Neuronal stem cell (in vitro differentiated cells): ENCODE measurements around the gene ATP6V1E1.

Experiments
- DNase-seq: peaks from one replicate; pipeline ENCODE4 v3.0.0-alpha.2; 2013; ENCODE audit warnings: low spot score
- H2AFZ ChIP-seq: one replicate; pipeline ENCODE4 v1.6.1; 2013; ENCODE audit warnings: mild to moderate bottlenecking, low read length, inconsistent platforms
- H2AK5ac ChIP-seq: 2 replicates; pipeline ENCODE4 v1.6.1; 2013; ENCODE audit warnings: low read depth, mild to moderate bottlenecking, inconsistent platforms, low read length, moderate library complexity, mixed read lengths
- H2BK120ac ChIP-seq: 2 replicates; pipeline ENCODE4 v1.6.1; 2013; ENCODE audit warnings: low read depth, mild to moderate bottlenecking, inconsistent platforms, low read length, moderate library complexity, mixed read lengths
- H2BK12ac ChIP-seq: one replicate; pipeline ENCODE4 v1.6.1; 2013; ENCODE audit warnings: low read length, inconsistent platforms
- H2BK15ac ChIP-seq: 2 replicates; pipeline ENCODE4 v1.6.1; 2013; ENCODE audit warnings: mild to moderate bottlenecking, low read length, inconsistent platforms, mixed read lengths
- H2BK5ac ChIP-seq: one replicate; pipeline ENCODE4 v1.6.1; 2013; ENCODE audit warnings: inconsistent platforms, mild to moderate bottlenecking, low read length, moderate library complexity
- H3K14ac ChIP-seq: one replicate; pipeline ENCODE4 v1.6.1; 2013; ENCODE audit warnings: low read length, inconsistent platforms
- H3K18ac ChIP-seq: 2 replicates; pipeline ENCODE4 v1.6.1; 2013; ENCODE audit warnings: low read length, inconsistent platforms
- H3K23ac ChIP-seq: 2 replicates; pipeline ENCODE4 v1.6.1; 2013; ENCODE audit warnings: low read depth, mild to moderate bottlenecking, mixed read lengths, low read length, inconsistent platforms; ENCODE audit not compliant: poor library complexity
- H3K27ac ChIP-seq: replicated peaks from 3 replicates; pipeline ENCODE4 v1.5.1; 2013; ENCODE audit warnings: low read length, inconsistent platforms
- H3K27me3 ChIP-seq, 3 experiments: 2 replicates each; pipeline ENCODE4 v1.6.1; 2013; ENCODE audit warnings: low read length in 3 of 3, mild to moderate bottlenecking in 2 of 3, inconsistent platforms in 1 of 3, low read depth in 1 of 3, mixed read lengths in 1 of 3, moderate library complexity in 1 of 3; ENCODE audit not compliant: control insufficient read depth in 3 of 3, insufficient read depth in 3 of 3
- H3K36me3 ChIP-seq, 2 donors: replicated peaks in 1 of 2; 2 replicates each; pipeline ENCODE4 v1.6.1; 2013; ENCODE audit warnings: low read length in 2 of 2; ENCODE audit not compliant: control insufficient read depth in 2 of 2, insufficient read depth in 2 of 2
- H3K4ac ChIP-seq: 2 replicates; pipeline ENCODE4 v1.6.1; 2013; ENCODE audit warnings: inconsistent platforms, mild to moderate bottlenecking, low read length, moderate library complexity
- H3K4me1 ChIP-seq, 2 donors: 1 replicate in 1 of 2; 2 replicates in 1 of 2; pipeline ENCODE4 v1.6.1; 2013; ENCODE audit warnings: low read length in 2 of 2, low read depth in 1 of 2; ENCODE audit not compliant: control insufficient read depth in 2 of 2, insufficient read depth in 1 of 2
- H3K4me2 ChIP-seq: one replicate; pipeline ENCODE4 v1.6.1; 2013; ENCODE audit warnings: mild to moderate bottlenecking, low read length, inconsistent platforms; ENCODE audit not compliant: insufficient read depth, poor library complexity, severe bottlenecking
- H3K4me3 ChIP-seq, 2 donors: 2 replicates each; pipeline ENCODE4 v1.5.1; 2013; ENCODE audit warnings: low read length in 2 of 2, mild to moderate bottlenecking in 2 of 2, inconsistent platforms in 1 of 2, moderate library complexity in 1 of 2
- H3K79me1 ChIP-seq: one replicate; pipeline ENCODE4 v1.6.1; 2013; ENCODE audit warnings: low read depth, mild to moderate bottlenecking, inconsistent platforms, low read length, moderate library complexity
- H3K9ac ChIP-seq: one replicate; pipeline ENCODE4 v1.6.1; 2013; ENCODE audit warnings: mild to moderate bottlenecking, low read depth, low read length, inconsistent platforms; ENCODE audit not compliant: poor library complexity
- H3K9me3 ChIP-seq, 2 donors: replicated peaks in 1 of 2; 2 replicates each; pipeline versions ENCODE3 to v1.6.1; 2013; ENCODE audit warnings: low read length in 2 of 2, mild to moderate bottlenecking in 2 of 2, inconsistent platforms in 1 of 2, low read depth in 1 of 2, mixed read lengths in 1 of 2, moderate library complexity in 1 of 2; ENCODE audit not compliant: control insufficient read depth in 2 of 2, insufficient read depth in 1 of 2
- H4K8ac ChIP-seq: one replicate; pipeline ENCODE4 v1.6.1; 2013; ENCODE audit warnings: low read depth, mild to moderate bottlenecking, inconsistent platforms, low read length, moderate library complexity
- H4K91ac ChIP-seq: one replicate; pipeline ENCODE4 v1.6.1; 2013; ENCODE audit warnings: low read length, low read depth, mild to moderate bottlenecking, inconsistent platforms; ENCODE audit not compliant: poor library complexity
- WGBS, 2 donors: extraction: QIAGEN DNeasy Blood & Tissue Kit; methylation state at CpG; one replicate each; pipeline ENCODE4 v1.1.7; 2013; ENCODE audit warnings: missing lambda C conversion rate in 2 of 2, mixed read lengths in 1 of 2; ENCODE audit not compliant: insufficient read length in 2 of 2, insufficient replicate concordance in 1 of 2; ENCODE audit errors: extremely low coverage in 2 of 2; 5-methylcytosine and 5-hydroxymethylcytosine counted together

ATP6V1E1 gene

DNA sequence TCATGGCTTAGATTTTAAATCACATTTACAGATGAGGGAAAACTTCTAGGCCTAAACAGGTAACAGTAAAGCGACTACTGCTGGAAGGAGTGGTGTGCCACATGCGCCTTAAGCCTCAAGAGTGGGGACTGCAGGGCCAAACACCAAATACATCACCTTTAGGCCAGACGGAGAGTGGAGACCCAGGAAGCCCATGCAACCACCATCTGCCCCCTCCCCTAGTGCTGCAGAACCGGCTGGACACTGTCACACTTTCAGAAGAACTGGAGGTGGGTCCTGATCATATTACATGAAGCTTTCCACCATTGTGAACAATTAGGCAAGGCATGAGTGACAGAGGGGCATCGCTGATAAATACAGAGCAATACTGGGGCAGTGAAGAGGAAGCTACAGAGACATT is 36.3 kb downstream of the ATP6V1E1 start:
- peaks cover 25 to 73% of the 10 kb centered on the region in 2 donors for H3K36me3 ChIP-seq
- WGBS, 2 donors: no CpG with 5 or more reads among the region's 5 CpGs
- no peak overlapping the region for H3K4me2 ChIP-seq
- H3K4ac ChIP-seq: no peak overlapping the region
- H2BK15ac ChIP-seq: no peak overlapping the region
- H3K23ac ChIP-seq: no peak overlapping the region
- peaks cover 1 to 5% of the 10 kb centered on the region in 2 donors for H3K9me3 ChIP-seq
- H3K18ac ChIP-seq: no peak overlapping the region
- no peak overlapping the region for H3K27ac ChIP-seq
- DNase-seq: no peak
- no peak overlapping the region for H2BK5ac ChIP-seq
- H3K79me1 ChIP-seq: peaks cover 2% of the 10 kb centered on the region
- no peak overlapping the region for H3K9ac ChIP-seq
- H2BK120ac ChIP-seq: no peak overlapping the region
- H2BK12ac ChIP-seq: no peak overlapping the region
- no peak overlapping the region for H3K14ac ChIP-seq
- H3K4me1 ChIP-seq: peaks cover 0 to 4% of the 10 kb centered on the region in 2 donors
- H4K91ac ChIP-seq: no peak overlapping the region
- no peak overlapping the region for H2AFZ ChIP-seq
- no peak overlapping the region for H4K8ac ChIP-seq
- H3K4me3 ChIP-seq: no peak overlapping the region
- no peaks in the 10 kb centered on the region for H3K27me3 ChIP-seq
- H2AK5ac ChIP-seq: no peak overlapping the region

DNA sequence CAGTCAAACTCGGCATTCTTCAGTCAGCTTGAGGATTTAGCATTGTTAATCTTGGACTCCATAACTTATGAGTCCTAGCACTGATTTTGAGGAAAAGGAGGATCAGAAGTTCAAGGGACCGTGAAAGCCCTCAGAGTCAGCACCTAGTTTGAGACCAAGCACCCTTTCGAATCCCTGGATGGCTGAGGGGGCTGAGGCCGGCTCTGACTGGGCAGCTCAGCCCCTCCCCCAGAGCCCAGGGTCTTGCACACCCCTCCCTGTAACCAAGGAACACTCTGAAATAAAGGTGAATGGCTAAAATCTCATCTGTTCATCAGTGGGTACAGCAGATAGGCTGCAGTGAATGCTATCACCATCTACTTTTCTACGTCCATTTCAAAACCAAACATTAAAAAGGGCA is 38.0 kb downstream of the ATP6V1E1 start:
- Histone ChIP-seq H2BK120ac (no peak overlapping the region), H3K27me3 (no peaks in the 10 kb centered on the region), H2BK12ac (no peak overlapping the region), H2AK5ac (no peak overlapping the region), H3K4me1 (peaks cover 0 to 4% of the 10 kb centered on the region in 2 donors), H3K9me3 (peaks cover 0 to 1% of the 10 kb centered on the region in 2 donors), H3K14ac (no peak overlapping the region), H3K36me3 (peaks cover 19 to 59% of the 10 kb centered on the region in 2 donors), H3K79me1 (peaks cover 2% of the 10 kb centered on the region), H2AFZ (no peak overlapping the region), H3K4me3 (no peak overlapping the region), H2BK5ac (no peak overlapping the region), H4K8ac (no peak overlapping the region), H3K4ac (no peak overlapping the region), H3K9ac (no peak overlapping the region), H4K91ac (no peak overlapping the region), H3K23ac (no peak overlapping the region), H3K4me2 (no peak overlapping the region), H3K27ac (no peak overlapping the region), H3K18ac (no peak overlapping the region), H2BK15ac (no peak overlapping the region)
- no peak for DNase-seq
- no CpG with 5 or more reads among the region's 5 CpGs for WGBS, 2 donors

DNA sequence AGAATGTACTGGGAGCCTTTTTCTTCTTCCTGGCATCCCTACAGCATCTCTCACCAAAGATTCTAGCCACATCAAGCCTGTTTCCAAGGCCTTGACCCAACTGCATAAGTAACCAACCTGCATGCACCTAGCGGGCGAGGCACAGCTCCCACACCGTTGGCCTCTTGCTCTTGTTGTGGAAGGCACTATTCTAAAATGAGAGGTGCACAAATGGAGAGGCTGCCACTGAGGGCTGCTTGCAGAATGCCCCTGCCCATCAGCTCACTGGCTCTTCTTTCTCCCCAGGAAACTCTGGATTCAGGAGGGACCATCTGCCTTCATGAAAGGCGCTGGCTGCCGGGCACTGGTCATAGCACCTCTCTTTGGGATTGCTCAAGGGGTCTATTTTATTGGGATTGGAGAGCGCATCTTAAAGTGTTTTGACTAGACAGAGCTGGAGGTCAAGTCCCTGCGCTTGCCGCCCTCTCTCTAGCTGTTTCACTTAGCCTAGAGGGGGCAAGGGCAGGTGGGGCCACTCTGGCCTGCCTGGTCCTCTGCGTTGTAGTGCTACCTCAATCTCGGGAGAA is 38.7 kb downstream of the ATP6V1E1 start:
- Histone ChIP-seq H3K23ac (no peak overlapping the region), H3K9ac (no peak overlapping the region), H2BK120ac (no peak overlapping the region), H4K8ac (no peak overlapping the region), H3K27ac (no peak overlapping the region), H3K79me1 (peaks cover 2% of the 10 kb centered on the region), H2AK5ac (no peak overlapping the region), H3K18ac (no peak overlapping the region), H2BK12ac (no peak overlapping the region), H2BK15ac (no peak overlapping the region), H3K14ac (no peak overlapping the region), H2BK5ac (no peak overlapping the region), H3K9me3 (peaks cover 0 to 1% of the 10 kb centered on the region in 2 donors), H3K4me1 (peaks cover 0 to 4% of the 10 kb centered on the region in 2 donors), H3K4ac (no peak overlapping the region), H3K36me3 (peaks cover 17 to 52% of the 10 kb centered on the region in 2 donors), H4K91ac (no peak overlapping the region), H2AFZ (no peak overlapping the region), H3K4me2 (no peak overlapping the region), H3K27me3 (no peaks in the 10 kb centered on the region), H3K4me3 (no peak overlapping the region)
- WGBS, 2 donors: no CpG with 5 or more reads among the region's 10 CpGs
- DNase-seq: no peak

DNA sequence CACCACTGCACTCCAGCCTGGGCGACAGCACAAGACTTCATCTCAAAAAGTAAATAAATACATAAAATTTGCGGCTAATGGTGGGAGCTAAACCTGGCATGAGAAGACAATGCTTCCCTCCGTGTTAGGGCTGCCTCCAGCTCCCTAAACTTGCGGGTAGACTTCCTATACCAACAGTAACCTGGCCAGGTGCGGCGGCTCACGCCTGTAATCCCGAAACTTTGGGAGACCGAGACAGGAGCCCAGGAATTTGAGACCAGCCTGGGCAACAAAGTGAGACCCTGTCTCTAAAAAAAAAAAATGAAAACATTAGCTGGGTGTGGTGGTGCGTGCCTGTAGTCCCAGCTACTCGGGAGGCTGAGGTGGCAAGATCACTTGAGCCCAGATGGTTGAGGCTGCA is 39.9 kb downstream of the ATP6V1E1 start:
- Histone ChIP-seq H3K18ac (no peak overlapping the region), H2AK5ac (no peak overlapping the region), H2AFZ (no peak overlapping the region), H3K23ac (no peak overlapping the region), H4K91ac (no peak overlapping the region), H3K27ac (no peak overlapping the region), H3K9ac (no peak overlapping the region), H3K4me1 (peaks cover 0 to 4% of the 10 kb centered on the region in 2 donors), H4K8ac (no peak overlapping the region), H3K27me3 (no peaks in the 10 kb centered on the region), H3K36me3 (peaks cover 12 to 39% of the 10 kb centered on the region in 2 donors), H3K4ac (no peak overlapping the region), H2BK120ac (no peak overlapping the region), H3K4me3 (no peak overlapping the region), H3K4me2 (no peak overlapping the region), H2BK15ac (no peak overlapping the region), H2BK5ac (no peak overlapping the region), H2BK12ac (no peak overlapping the region), H3K79me1 (no peaks in the 10 kb centered on the region), H3K14ac (no peak overlapping the region), H3K9me3 (peaks cover 0 to 1% of the 10 kb centered on the region in 2 donors)
- no CpG with 5 or more reads among the region's 11 CpGs for WGBS, 2 donors
- DNase-seq: no peak
